ENCODE results near the gene SF1.

- TF ChIP-seq POLR2AphosphoS5 (IDR thresholded peaks at IDR 0.05; ENCODE audit: low read depth, low read length) (no peak), TEAD4 (IDR thresholded peaks at IDR 0.05; ENCODE audit: borderline replicate concordance, insufficient read depth) (no peak), GATA2 (CRISPR knock-in tag; IDR thresholded peaks at IDR 0.05) (no peak), REST (IDR thresholded peaks at IDR 0.05; ENCODE audit: low read depth, low read length) (no peak), TAF1 (IDR thresholded peaks at IDR 0.05; ENCODE audit: borderline replicate concordance, low read depth, low read length) (no peak), RXRA (IDR thresholded peaks at IDR 0.05; ENCODE audit: borderline replicate concordance, low read depth) (no peak), CTCF (IDR thresholded peaks at IDR 0.05) (peak; percentile 73), MXI1 (IDR thresholded peaks at IDR 0.05; ENCODE audit: low read depth, low read length) (no peak), RAD21 (IDR thresholded peaks at IDR 0.05; ENCODE audit: low read length) (peak; percentile 50), JUND (IDR thresholded peaks at IDR 0.05) (no peak), EZH2phosphoT487 (IDR thresholded peaks at IDR 0.05; ENCODE audit: borderline replicate concordance, low read depth) (no peak), FOXJ3 (CRISPR knock-in tag; IDR thresholded peaks at IDR 0.05) (no peak), YY1 (IDR thresholded peaks at IDR 0.05; ENCODE audit: low read depth) (no peak)
Measured at GRCh38 chr11:64742889-64743590, 35.3 kb downstream of the SF1 start.

Data from SK-N-SH (cell line).